Karpas-422 (cell line): ENCODE results near the gene PPIB. TPM values are rescaled to one million over a fixed set of nuclear protein-coding genes. Genes with fewer than 3 reads are reported as not detected.

ENCODE experiments used
- DNase-seq: peaks from one replicate; pipeline ENCODE4 v3.0.0-alpha.2; 2015
- H2AFZ ChIP-seq: fragments of 200-600 bp; sonication (generic); 2 replicates; pipeline ENCODE4 v1.6.1; 2014; ENCODE audit warnings: antibody characterized with exemption, low read length, mixed read lengths
- H3K27ac ChIP-seq: fragments of 200-600 bp; sonication (generic); 2 replicates; pipeline ENCODE4 v1.5.1; 2014; ENCODE audit warnings: mild to moderate bottlenecking, low read length, moderate library complexity
- H3K27me3 ChIP-seq: fragments of 200-600 bp; sonication (generic); 2 replicates; pipeline ENCODE4 v1.6.1; 2014; ENCODE audit warnings: low read length, mixed read lengths
- H3K36me3 ChIP-seq: fragments of 200-600 bp; sonication (generic); 2 replicates; pipeline ENCODE4 v1.6.1; 2014; ENCODE audit warnings: low read length, mixed read lengths; ENCODE audit not compliant: insufficient read depth
- H3K4me1 ChIP-seq: fragments of 200-600 bp; sonication (generic); 2 replicates; pipeline ENCODE4 v1.6.1; 2014; ENCODE audit warnings: mild to moderate bottlenecking, low read length, mixed read lengths
- H3K4me2 ChIP-seq: fragments of 200-600 bp; sonication (generic); 2 replicates; pipeline ENCODE4 v1.6.1; 2014; ENCODE audit warnings: low read length, low read depth, mild to moderate bottlenecking; ENCODE audit not compliant: poor library complexity, severe bottlenecking
- H3K4me3 ChIP-seq: fragments of 200-600 bp; sonication (generic); 2 replicates; pipeline ENCODE4 v1.5.1; 2014; ENCODE audit warnings: mild to moderate bottlenecking, antibody characterized with exemption, low read length, mixed read lengths
- H3K79me2 ChIP-seq: fragments of 200-600 bp; sonication (generic); 2 replicates; pipeline ENCODE4 v1.6.1; 2014; ENCODE audit warnings: mild to moderate bottlenecking, low read length, mixed read lengths
- H3K9ac ChIP-seq: fragments of 200-600 bp; sonication (generic); 2 replicates; pipeline ENCODE4 v1.6.0; 2014; ENCODE audit warnings: low read length
- H3K9me2 ChIP-seq: fragments of 200-600 bp; sonication (generic), shearing (Covaris generic); replicated peaks from 2 replicates; pipeline ENCODE4 v1.6.0; 2014; ENCODE audit warnings: mild to moderate bottlenecking, low read length, moderate library complexity; ENCODE audit not compliant: insufficient read depth
- H3K9me3 ChIP-seq: fragments of 300-700, 200-600 bp; sonication (generic); 2 replicates; pipeline ENCODE4 v1.6.1; 2014; ENCODE audit warnings: low read length, mixed read lengths
- H4K20me1 ChIP-seq: fragments of 200-600 bp; sonication (generic); 2 replicates; pipeline ENCODE4 v1.6.1; 2014; ENCODE audit warnings: mild to moderate bottlenecking, antibody characterized with exemption, low read length, low read depth; ENCODE audit not compliant: insufficient read depth
- total RNA-seq: library from RNA; depleted of rRNA; stranded (reverse); fragments of >200 nt; shearing (Covaris generic); gene quantifications from 2 replicates; pipeline ENCODE4 v1.2.3, GENCODE V29; 2014; ENCODE audit warnings: low replicate concordance

The PPIB gene
- total RNA-seq, 1 experiment from 2014 or later, result 165 TPM

- Histone ChIP-seq H3K4me1 (peaks cover 58% of the 10 kb centered on the region), H3K9ac (peak overlapping the region; percentile 93), H3K79me2 (peaks cover 7% of the 10 kb centered on the region), H3K4me2 (peak overlapping the region; percentile 88), H3K9me3 (no peaks in the 10 kb centered on the region), H2AFZ (no peak overlapping the region), H3K4me3 (peak overlapping the region; percentile 91), H4K20me1 (peaks cover 13% of the 10 kb centered on the region; the same call in 1 of the 2 replicates), H3K27ac (peak overlapping the region; percentile 97), H3K9me2 (no peaks in the 10 kb centered on the region), H3K36me3 (peaks cover 20% of the 10 kb centered on the region; the same call in 1 of the 2 replicates), H3K27me3 (no peaks in the 10 kb centered on the region)
- peak; percentile 98 for DNase-seq
These were observed 9.1 kb downstream of the PPIB start for GRCh38 chr15:64153480-64154367.

- Histone ChIP-seq H2AFZ (peak overlapping the region; percentile 37; the same call in 1 of the 2 replicates), H3K27ac (peak overlapping the region; percentile 97)
These were observed 10.1 kb downstream of the PPIB start for GRCh38 chr15:64152507-64153387.

DNA sequence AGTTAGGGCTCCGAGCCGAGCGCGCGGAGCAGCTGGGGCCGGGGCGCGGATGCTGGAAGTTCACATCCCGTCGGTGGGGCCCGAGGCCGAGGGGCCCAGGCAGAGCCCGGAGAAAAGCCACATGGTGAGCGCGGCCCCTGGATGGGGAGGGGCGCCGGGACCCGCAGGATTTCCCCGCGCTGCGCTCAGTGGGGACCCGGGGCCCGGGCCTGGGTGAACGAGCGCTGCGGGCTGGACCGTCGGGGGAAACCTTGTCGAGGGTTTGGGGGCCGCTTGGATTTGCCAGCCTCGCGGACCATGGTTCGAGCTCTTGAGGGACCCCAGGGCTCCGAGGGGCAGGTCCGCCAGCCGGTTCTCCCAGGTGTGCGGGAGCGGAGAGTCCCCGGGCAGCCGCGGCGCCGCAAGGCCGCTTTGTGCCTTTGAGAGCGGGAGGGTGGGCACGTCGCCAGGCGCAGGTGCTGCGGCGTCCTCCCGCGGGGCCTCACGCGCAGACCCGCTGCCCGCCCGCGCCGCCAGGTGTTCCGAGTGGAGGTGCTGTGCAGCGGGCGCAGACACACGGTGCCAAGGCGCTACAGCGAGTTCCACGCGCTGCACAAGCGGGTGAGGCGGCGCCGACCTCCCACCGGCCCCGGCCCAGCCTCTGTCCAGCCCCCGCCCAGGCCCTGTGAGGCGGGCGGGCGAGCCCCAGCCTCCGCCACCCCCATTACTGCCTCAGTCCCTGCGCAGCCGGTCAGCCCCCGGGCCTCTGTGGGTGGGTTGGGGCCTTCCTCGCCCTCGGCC lies 10.9 kb downstream of the PPIB start, which contains the start of gene SNX22:
Gene SNX22, plus strand, starts transcription at position 5 of the 780 bp plus-strand sequence. Its CDS starts 45 bp downstream, at position 50.
- no peaks in the 10 kb centered on the region for H3K27me3 ChIP-seq
- no peaks in the 10 kb centered on the region for H3K9me2 ChIP-seq
- H3K9me3 ChIP-seq, result no peaks in the 10 kb centered on the region
- H3K4me3 ChIP-seq, result peak within 1 kb of the TSS; percentile 91
- H2AFZ ChIP-seq, result peak within 1 kb of the TSS; percentile 72; the same call in 1 of the 2 replicates
- H3K4me2 ChIP-seq, result peak within 1 kb of the TSS; percentile 88
- peak; percentile 81 for DNase-seq
- H3K27ac ChIP-seq, result peak within 1 kb of the TSS; percentile 97
- peaks cover 14% of the 10 kb centered on the region; the same call in 1 of the 2 replicates for H3K36me3 ChIP-seq
- H3K79me2 ChIP-seq, result peaks cover 7% of the 10 kb centered on the region; the same call in 1 of the 2 replicates
- H4K20me1 ChIP-seq, result peaks cover 11% of the 10 kb centered on the region; the same call in 1 of the 2 replicates
- peak within 1 kb of the TSS; percentile 93 for H3K9ac ChIP-seq
- H3K4me1 ChIP-seq, result peaks cover 40% of the 10 kb centered on the region

More at GRCh38 chr15:64152507-64153387, 10.1 kb downstream of the PPIB start:
- H3K4me3 ChIP-seq, result peak overlapping the region; percentile 91
- DNase-seq, result peak; percentile 90
- peaks cover 11% of the 10 kb centered on the region; the same call in 1 of the 2 replicates for H4K20me1 ChIP-seq
- peak overlapping the region; percentile 88 for H3K4me2 ChIP-seq
- peak overlapping the region; percentile 93 for H3K9ac ChIP-seq
- no peaks in the 10 kb centered on the region for H3K9me2 ChIP-seq
- H3K4me1 ChIP-seq, result peaks cover 49% of the 10 kb centered on the region
- peaks cover 17% of the 10 kb centered on the region; the same call in 1 of the 2 replicates for H3K36me3 ChIP-seq
- H3K79me2 ChIP-seq, result peaks cover 7% of the 10 kb centered on the region; the same call in 1 of the 2 replicates
- H3K9me3 ChIP-seq, result no peaks in the 10 kb centered on the region
- H3K27me3 ChIP-seq, result no peaks in the 10 kb centered on the region

GRCh38 chr15:64149893-64150578 lies 12.8 kb downstream of the PPIB start:
- Histone ChIP-seq H3K4me3 (no peak overlapping the region), H3K27me3 (no peaks in the 10 kb centered on the region), H3K9me2 (no peaks in the 10 kb centered on the region), H3K79me2 (peaks cover 7% of the 10 kb centered on the region; the same call in 1 of the 2 replicates), H3K27ac (peak overlapping the region; percentile 63), H3K36me3 (peaks cover 3% of the 10 kb centered on the region; the same call in 1 of the 2 replicates), H3K9ac (peak overlapping the region; percentile 25), H4K20me1 (peaks cover 5% of the 10 kb centered on the region; the same call in 1 of the 2 replicates), H3K4me2 (peak overlapping the region; percentile 22), H3K9me3 (no peaks in the 10 kb centered on the region), H3K4me1 (peaks cover 39% of the 10 kb centered on the region), H2AFZ (no peak overlapping the region)
- peak; percentile 50 for DNase-seq

DNA sequence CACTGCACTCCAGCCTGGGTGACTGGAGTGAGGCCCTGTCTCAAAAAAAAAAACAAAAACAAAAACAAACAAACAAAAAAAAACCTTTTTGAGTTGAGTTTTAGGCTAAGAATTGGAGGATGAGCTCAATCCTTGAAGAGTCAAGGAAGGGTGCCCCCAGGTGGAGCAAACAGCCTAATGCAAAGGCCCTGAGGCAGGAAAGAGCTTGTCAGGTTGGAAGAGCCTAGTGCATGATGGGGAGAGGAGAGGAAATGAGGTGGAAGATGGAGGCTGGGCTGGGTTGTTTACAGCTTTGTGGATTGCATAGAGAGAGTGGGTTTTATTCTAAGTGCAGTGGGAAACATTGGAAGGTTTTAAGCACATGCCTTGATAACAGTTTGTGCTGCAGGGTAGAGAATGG lies 13.4 kb downstream of the PPIB start:
- Histone ChIP-seq H3K4me1 (peaks cover 38% of the 10 kb centered on the region), H3K4me2 (peak overlapping the region; percentile 22), H3K9me3 (no peaks in the 10 kb centered on the region), H3K4me3 (no peak overlapping the region), H4K20me1 (peaks cover 5% of the 10 kb centered on the region; the same call in 1 of the 2 replicates), H3K9ac (peak overlapping the region; percentile 25; the same call in 1 of the 2 replicates), H3K27me3 (no peaks in the 10 kb centered on the region), H3K9me2 (no peaks in the 10 kb centered on the region), H3K27ac (peak overlapping the region; percentile 63), H2AFZ (no peak overlapping the region), H3K36me3 (peaks cover 2% of the 10 kb centered on the region; the same call in 1 of the 2 replicates), H3K79me2 (peaks cover 7% of the 10 kb centered on the region; the same call in 1 of the 2 replicates)
- peak; percentile 71 for DNase-seq

GRCh38 chr15:64148581-64148980 lies 14.2 kb downstream of the PPIB start:
- Histone ChIP-seq H3K4me1 (peaks cover 29% of the 10 kb centered on the region), H3K4me2 (no peak overlapping the region)
- DNase-seq, result no peak

GRCh38 chr15:64148168-64148567 lies 14.7 kb downstream of the PPIB start:
- H3K27ac ChIP-seq, result no peak overlapping the region
- no peaks in the 10 kb centered on the region for H3K9me2 ChIP-seq
- H3K4me2 ChIP-seq, result no peak overlapping the region
- no peaks in the 10 kb centered on the region for H3K9me3 ChIP-seq
- H3K27me3 ChIP-seq, result no peaks in the 10 kb centered on the region
- no peaks in the 10 kb centered on the region; the same call in 1 of the 2 replicates for H3K36me3 ChIP-seq
- no peak overlapping the region for H3K4me3 ChIP-seq
- peaks cover 7% of the 10 kb centered on the region; the same call in 1 of the 2 replicates for H3K79me2 ChIP-seq
- peaks cover 26% of the 10 kb centered on the region for H3K4me1 ChIP-seq
- DNase-seq, result no peak
- H4K20me1 ChIP-seq, result no peaks in the 10 kb centered on the region
- H2AFZ ChIP-seq, result no peak overlapping the region
- H3K9ac ChIP-seq, result no peak overlapping the region

More at GRCh38 chr15:64148581-64148980, 14.2 kb downstream of the PPIB start:
- no peaks in the 10 kb centered on the region for H3K27me3 ChIP-seq
- peaks cover 7% of the 10 kb centered on the region; the same call in 1 of the 2 replicates for H3K79me2 ChIP-seq
- H3K4me3 ChIP-seq, result no peak overlapping the region
- H4K20me1 ChIP-seq, result no peaks in the 10 kb centered on the region; the same call in 1 of the 2 replicates
- no peaks in the 10 kb centered on the region for H3K9me2 ChIP-seq
- H2AFZ ChIP-seq, result no peak overlapping the region
- no peaks in the 10 kb centered on the region; the same call in 1 of the 2 replicates for H3K36me3 ChIP-seq
- H3K27ac ChIP-seq, result no peak overlapping the region
- no peaks in the 10 kb centered on the region for H3K9me3 ChIP-seq
- no peak overlapping the region for H3K9ac ChIP-seq
